ENCODE measurements around the gene ZFPL1.

ZFPL1 gene

GRCh38 chr11:65136515-65137096 is 52.6 kb downstream of the ZFPL1 start:
- no peak for TF ChIP-seq CEBPB (IDR thresholded peaks at IDR 0.05)
- no peak for TF ChIP-seq FOXM1 (IDR thresholded peaks at IDR 0.05; ENCODE audit: borderline replicate concordance, low read depth)
- TF ChIP-seq ZBTB7A (IDR thresholded peaks at IDR 0.05; ENCODE audit: low read depth) = no peak
- no peak for TF ChIP-seq TCF12 (IDR thresholded peaks at IDR 0.05; ENCODE audit: low read depth)
- no peak for TF ChIP-seq RAD21 (IDR thresholded peaks at IDR 0.05; ENCODE audit: low read depth)
- TF ChIP-seq TEAD4 (IDR thresholded peaks at IDR 0.05) = no peak
- TF ChIP-seq EP300 (IDR thresholded peaks at IDR 0.05; ENCODE audit: borderline replicate concordance) = no peak
- TF ChIP-seq NFIC (IDR thresholded peaks at IDR 0.05) = no peak
